GM23248 (cell line): ENCODE data around the gene CYP27C1. TPM values are rescaled to one million over a fixed set of nuclear protein-coding genes. Genes with fewer than 3 reads are reported as not detected.
"Not testable (repeated sequence)": the region's sequence is repeated elsewhere in the genome, so short reads cannot be mapped to it uniquely, and the experiment has no call there.

Experiments
- DNase-seq: peaks from one replicate; pipeline ENCODE4 v3.0.0-alpha.2; 2015
- H2AFZ ChIP-seq: fragments of 200-600 bp; sonication (generic); 2 replicates; pipeline ENCODE4 v1.6.1; 2016; ENCODE audit warnings: antibody characterized with exemption
- H3F3A ChIP-seq: fragments of 200-600 bp; sonication (generic); 2 replicates; pipeline ENCODE4 v1.6.1; 2016; ENCODE audit warnings: mild to moderate bottlenecking, antibody characterized with exemption, mixed run types; ENCODE audit not compliant: insufficient read depth
- H3K27ac ChIP-seq: fragments of 200-600 bp; sonication (generic); 2 replicates; pipeline ENCODE4 v1.5.1; 2016; ENCODE audit warnings: mild to moderate bottlenecking
- H3K27me3 ChIP-seq: fragments of 200-600 bp; sonication (generic); replicated peaks from 2 replicates; pipeline ENCODE4 v1.6.1; 2016; ENCODE audit warnings: mild to moderate bottlenecking; ENCODE audit not compliant: insufficient read depth
- H3K36me3 ChIP-seq: fragments of 200-600 bp; sonication (generic); 2 replicates; pipeline ENCODE4 v1.6.1; 2016; ENCODE audit warnings: low read depth, mild to moderate bottlenecking
- H3K4me1 ChIP-seq: fragments of 200-600 bp; sonication (generic); 2 replicates; pipeline ENCODE4 v1.6.1; 2016; ENCODE audit warnings: mild to moderate bottlenecking; ENCODE audit not compliant: insufficient read depth
- H3K4me2 ChIP-seq: fragments of 200-600 bp; sonication (generic); one replicate; pipeline ENCODE4 v1.6.1; 2016; ENCODE audit warnings: mild to moderate bottlenecking; ENCODE audit not compliant: unreplicated experiment
- H3K4me3 ChIP-seq: fragments of 200-600 bp; sonication (generic); 2 replicates; pipeline ENCODE4 v1.5.1; 2016; ENCODE audit warnings: mild to moderate bottlenecking
- H3K79me2 ChIP-seq: fragments of 200-600 bp; sonication (generic); 2 replicates; pipeline ENCODE4 v1.6.1; 2016; ENCODE audit warnings: mild to moderate bottlenecking; ENCODE audit not compliant: insufficient read depth
- H3K9ac ChIP-seq: fragments of 200-600 bp; sonication (generic); 2 replicates; pipeline ENCODE4 v1.6.1; 2016; ENCODE audit warnings: mild to moderate bottlenecking
- H3K9me2 ChIP-seq: fragments of 200-600 bp; sonication (generic); 2 replicates; pipeline ENCODE4 v1.6.1; 2016; ENCODE audit warnings: mixed run types, mild to moderate bottlenecking, moderate library complexity; ENCODE audit not compliant: insufficient read depth
- H3K9me3 ChIP-seq: fragments of 200-600 bp; sonication (generic); one replicate; pipeline ENCODE4 v1.6.1; 2017; ENCODE audit warnings: low read depth
- H4K20me1 ChIP-seq: fragments of 200-600 bp; sonication (generic); 2 replicates; pipeline ENCODE4 v1.6.0; 2016; ENCODE audit not compliant: insufficient read depth
- EZH2 ChIP-seq: fragments of 200-600 bp; sonication (generic); IDR thresholded peaks from 2 replicates; pipeline ENCODE4 v1.6.1; 2018; ENCODE audit warnings: antibody characterized with exemption, mild to moderate bottlenecking; ENCODE audit not compliant: insufficient read depth, poor library complexity, severe bottlenecking
- EZH2phosphoT487 ChIP-seq: fragments of 200-600 bp; sonication (generic); IDR thresholded peaks from 2 replicates; pipeline ENCODE4 v1.6.1; 2018; ENCODE audit warnings: antibody characterized with exemption, moderate library complexity, mild to moderate bottlenecking, low read depth; ENCODE audit not compliant: insufficient read depth
- WGBS, 2 experiments: methylation state at CpG; one replicate each; pipeline ENCODE4 v1.1.6; 2015 to 2017; ENCODE audit warnings: low lambda C conversion rate in 2 of 2, low coverage in 1 of 2; ENCODE audit errors: missing lambda C conversion rate in 2 of 2; 5-methylcytosine and 5-hydroxymethylcytosine counted together
- in situ Hi-C: fragments of 300-500 bp; cut with MboI; formaldehyde crosslinking; loops from 2 replicates; pipeline ENCODE4 v1.15.0; 2020
- polyA plus RNA-seq: library from polyadenylated mRNA; unstranded; fragments of >200 nt; fragmentation: Nextera tagmentation; extraction: Ambion mirVana; gene quantifications from 2 replicates; pipeline ENCODE4 v1.2.1, GENCODE V29; 2016
- total RNA-seq: library from RNA; depleted of rRNA; stranded (reverse); fragments of >200 nt; shearing (Covaris generic); gene quantifications from 2 replicates; pipeline ENCODE4 v1.2.3, GENCODE V29; 2014

CYP27C1 gene
- total and polyA plus RNA-seq, 2 experiments from 2014 or later: 0.65 to 0.73 TPM

DNA sequence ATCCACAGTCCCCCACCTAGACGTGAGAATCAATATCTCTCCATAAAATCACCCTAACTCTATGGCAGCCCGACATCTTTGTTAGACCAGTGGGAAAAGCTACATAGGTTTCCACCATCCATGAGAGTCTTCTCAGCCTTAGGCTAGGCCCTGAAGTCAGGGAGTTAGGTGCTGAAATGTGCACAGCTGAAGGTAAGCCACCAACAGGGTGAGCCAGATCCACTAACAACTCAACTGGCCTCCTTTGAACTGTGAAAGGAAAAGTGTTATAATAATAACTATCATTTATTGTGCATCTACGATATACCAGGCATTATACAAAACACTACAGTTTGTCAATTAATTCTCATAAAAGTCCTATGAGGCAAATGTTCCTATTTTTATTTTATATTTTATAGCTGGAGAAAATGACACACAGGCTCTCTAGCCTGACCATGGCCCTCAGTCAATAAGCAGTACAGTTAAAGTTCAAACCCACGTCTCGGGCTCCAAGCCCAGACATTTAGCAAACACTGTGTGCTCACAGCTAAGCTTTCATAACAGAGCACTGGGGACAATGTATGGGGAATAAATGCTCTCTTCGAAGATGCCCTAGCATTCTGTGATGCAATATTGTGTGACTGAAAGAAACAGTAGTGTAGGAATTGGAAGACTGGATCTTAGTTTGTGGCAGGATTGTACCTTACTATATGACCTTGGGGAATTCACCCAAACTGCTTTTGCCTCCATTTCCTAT lies 11.2 kb upstream of the CYP27C1 start:
- H3K36me3 ChIP-seq: no peaks in the 10 kb centered on the region
- no peak overlapping the region for H2AFZ ChIP-seq
- H3K79me2 ChIP-seq: no peaks in the 10 kb centered on the region
- no peaks in the 10 kb centered on the region for H3K9me2 ChIP-seq
- whole genome bisulfite sequencing, 2 experiments: 74 to 76% methylated on average over 6 of the region's 6 CpGs
- H4K20me1 ChIP-seq: no peaks in the 10 kb centered on the region
- no peak overlapping the region for H3K27ac ChIP-seq
- in situ Hi-C loops: no loop called here
- H3K4me1 ChIP-seq: peaks cover 3% of the 10 kb centered on the region
- H3K4me3 ChIP-seq: no peak overlapping the region
- no peaks in the 10 kb centered on the region for H3K27me3 ChIP-seq
- peak; percentile 14 for DNase-seq
- H3K4me2 ChIP-seq: no peak overlapping the region
- H3F3A ChIP-seq: peaks cover 9% of the 10 kb centered on the region
- H3K9me3 ChIP-seq: no peaks in the 10 kb centered on the region
- H3K9ac ChIP-seq: no peak overlapping the region
- TF ChIP-seq EZH2phosphoT487: no peak
- no peak for TF ChIP-seq EZH2

GRCh38 chr2:127229555-127229954 lies 9.5 kb upstream of the CYP27C1 start:
- Histone ChIP-seq H3K9ac (no peak overlapping the region), H3K4me1 (peaks cover 11% of the 10 kb centered on the region), H4K20me1 (no peaks in the 10 kb centered on the region), H3K79me2 (no peaks in the 10 kb centered on the region), H3K36me3 (no peaks in the 10 kb centered on the region), H3K4me2 (no peak overlapping the region), H2AFZ (no peak overlapping the region), H3F3A (peaks cover 20% of the 10 kb centered on the region), H3K4me3 (no peak overlapping the region), H3K27me3 (no peaks in the 10 kb centered on the region), H3K27ac (no peak overlapping the region), H3K9me3 (no peaks in the 10 kb centered on the region), H3K9me2 (no peaks in the 10 kb centered on the region)
- no peak for DNase-seq
- no peak for TF ChIP-seq EZH2
- TF ChIP-seq EZH2phosphoT487: no peak
- in situ Hi-C loops: no loop called here
- WGBS, 2 experiments: 79 to 83% methylated on average over 4 of the region's 4 CpGs

GRCh38 chr2:127228102-127228501 lies 8.0 kb upstream of the CYP27C1 start:
- Histone ChIP-seq H3K36me3 (no peaks in the 10 kb centered on the region), H2AFZ (no peak overlapping the region), H3K9ac (no peak overlapping the region), H3K27me3 (no peaks in the 10 kb centered on the region), H3K27ac (no peak overlapping the region), H3F3A (peaks cover 20% of the 10 kb centered on the region), H3K9me2 (no peaks in the 10 kb centered on the region), H3K9me3 (no peaks in the 10 kb centered on the region), H3K4me1 (peaks cover 11% of the 10 kb centered on the region), H4K20me1 (no peaks in the 10 kb centered on the region), H3K79me2 (no peaks in the 10 kb centered on the region), H3K4me2 (no peak overlapping the region), H3K4me3 (no peak overlapping the region)
- DNase-seq: peak; percentile 62
- WGBS, 2 experiments: 45 to 47% methylated on average over 5 of the region's 5 CpGs
- TF ChIP-seq EZH2 (no peak), EZH2phosphoT487 (no peak)
- in situ Hi-C loops: no loop called here

DNA sequence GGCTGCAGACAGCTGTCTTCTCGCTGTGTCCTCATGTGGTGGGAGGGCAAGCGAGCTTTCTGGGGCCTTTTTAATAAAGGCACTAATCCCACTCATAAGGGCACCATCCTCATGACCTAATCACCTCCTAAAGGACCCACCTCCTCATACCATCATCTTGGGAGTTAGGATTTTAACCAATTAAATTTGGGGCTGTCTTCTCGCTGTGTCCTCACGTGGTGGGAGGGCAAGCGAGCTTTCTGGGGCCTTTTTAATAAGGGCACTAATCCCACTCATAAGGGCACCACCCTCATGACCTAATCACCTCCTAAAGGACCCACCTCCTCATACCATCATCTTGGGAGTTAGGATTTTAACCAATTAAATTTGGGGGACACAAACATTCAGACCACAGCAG lies 7.2 kb upstream of the CYP27C1 start:
- DNase-seq, H2AFZ ChIP-seq, H3K36me3 ChIP-seq, H3K4me2 ChIP-seq, H3K9me3 ChIP-seq, H3K79me2 ChIP-seq, in situ Hi-C loops, H3K27me3 ChIP-seq, H3K9me2 ChIP-seq, H4K20me1 ChIP-seq: not testable (repeated sequence)
- peak overlapping the region; percentile 66 for H3K27ac ChIP-seq
- WGBS, 2 experiments: 95 to 96% methylated on average over 5 of the region's 5 CpGs
- peaks cover 20% of the 10 kb centered on the region for H3F3A ChIP-seq
- H3K4me1 ChIP-seq: peaks cover 11% of the 10 kb centered on the region
- H3K9ac ChIP-seq: peak overlapping the region; percentile 54
- H3K4me3 ChIP-seq: peak overlapping the region; percentile 34; the same call in 1 of the 2 replicates
